Esophagus muscularis mucosa (tissue), 3 donors: ENCODE results near the gene LINC00305.

Source experiments
- POLR2A ChIP-seq: fragments of 450-650 bp; IDR thresholded peaks from one replicate; pipeline ENCODE4 v1.6.1; 2017; ENCODE audit warnings: antibody characterized with exemption, moderate library complexity, mild to moderate bottlenecking, low read depth
- POLR2AphosphoS5 ChIP-seq, 2 donors: sonication (generic); formaldehyde crosslinking; IDR thresholded peaks; one replicate each; pipeline ENCODE4 v1.6.1; 2017; ENCODE audit warnings: antibody characterized with exemption in 2 of 2
- TF ChIP-seq, protein P1 (sequence below), 3 experiments: fragments of 200-600 bp in 2 of 3; fragments of 450-650 bp in 1 of 3; sonication (generic) in 2 of 3; IDR thresholded peaks; one replicate each; pipeline ENCODE4 v1.5.1; 2017 to 2019; ENCODE audit warnings: antibody characterized with exemption in 3 of 3, mild to moderate bottlenecking in 2 of 3, moderate library complexity in 1 of 3

- TF ChIP-seq, protein P1, sequence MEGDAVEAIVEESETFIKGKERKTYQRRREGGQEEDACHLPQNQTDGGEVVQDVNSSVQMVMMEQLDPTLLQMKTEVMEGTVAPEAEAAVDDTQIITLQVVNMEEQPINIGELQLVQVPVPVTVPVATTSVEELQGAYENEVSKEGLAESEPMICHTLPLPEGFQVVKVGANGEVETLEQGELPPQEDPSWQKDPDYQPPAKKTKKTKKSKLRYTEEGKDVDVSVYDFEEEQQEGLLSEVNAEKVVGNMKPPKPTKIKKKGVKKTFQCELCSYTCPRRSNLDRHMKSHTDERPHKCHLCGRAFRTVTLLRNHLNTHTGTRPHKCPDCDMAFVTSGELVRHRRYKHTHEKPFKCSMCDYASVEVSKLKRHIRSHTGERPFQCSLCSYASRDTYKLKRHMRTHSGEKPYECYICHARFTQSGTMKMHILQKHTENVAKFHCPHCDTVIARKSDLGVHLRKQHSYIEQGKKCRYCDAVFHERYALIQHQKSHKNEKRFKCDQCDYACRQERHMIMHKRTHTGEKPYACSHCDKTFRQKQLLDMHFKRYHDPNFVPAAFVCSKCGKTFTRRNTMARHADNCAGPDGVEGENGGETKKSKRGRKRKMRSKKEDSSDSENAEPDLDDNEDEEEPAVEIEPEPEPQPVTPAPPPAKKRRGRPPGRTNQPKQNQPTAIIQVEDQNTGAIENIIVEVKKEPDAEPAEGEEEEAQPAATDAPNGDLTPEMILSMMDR (IDR thresholded peaks at IDR 0.05), result no peak
- TF ChIP-seq POLR2AphosphoS5 (IDR thresholded peaks at IDR 0.05), result no peak
- no peak for TF ChIP-seq POLR2A
Observed at GRCh38 chr18:64103986-64104385, 44.9 kb downstream of the LINC00305 start.
